Type B pancreatic cell (in vitro differentiated cells): ENCODE results near the gene CCT7. TPM values are rescaled to one million over a fixed set of nuclear protein-coding genes. Genes with fewer than 3 reads are reported as not detected.
A peak's percentile ranks its signal among the peaks of the same experiment; 100 is the strongest.

Source experiments
- DNase-seq: peaks from one replicate; pipeline ENCODE4 v3.0.0; 2021; ENCODE audit warnings: mixed read lengths; ENCODE audit not compliant: unreplicated experiment; ENCODE audit errors: extremely low spot score
- H3K27ac Mint-ChIP-seq: 2 replicates; pipeline ENCODE4 v1.8.0; 2021; ENCODE audit warnings: mild to moderate bottlenecking, mixed read lengths
- H3K27me3 Mint-ChIP-seq: 2 replicates; pipeline ENCODE4 v1.8.0; 2021; ENCODE audit warnings: mixed read lengths
- H3K36me3 Mint-ChIP-seq: 2 replicates; pipeline ENCODE4 v1.8.0; 2021; ENCODE audit warnings: mixed read lengths
- H3K4me1 Mint-ChIP-seq: one replicate; pipeline ENCODE4 v1.8.0; 2021; ENCODE audit warnings: mixed read lengths; ENCODE audit not compliant: unreplicated experiment
- H3K4me3 Mint-ChIP-seq: 2 replicates; pipeline ENCODE4 v1.8.0; 2021; ENCODE audit warnings: mild to moderate bottlenecking, mixed read lengths
- H3K9me3 Mint-ChIP-seq: 2 replicates; pipeline ENCODE4 v1.8.0; 2021; ENCODE audit warnings: mixed read lengths
- CTCF ChIP-seq: fragments of 200-600 bp; sonication (generic); conservative IDR thresholded peaks from 2 replicates; pipeline ENCODE4 v1.5.0; 2021; ENCODE audit warnings: antibody characterized with exemption, mild to moderate bottlenecking
- total RNA-seq: library from RNA; stranded (reverse); gene quantifications from 2 replicates; pipeline ENCODE4 v1.2.1, GENCODE V29; 2021; ENCODE audit warnings: low replicate concordance

CCT7 gene
- total RNA-seq, 1 donor from 2014 or later, result 300 TPM

- H3K27ac Mint-ChIP-seq, result peak overlapping the region; percentile 87
- H3K27me3 Mint-ChIP-seq, result no peaks in the 10 kb centered on the region
- H3K36me3 Mint-ChIP-seq, result peaks cover 20% of the 10 kb centered on the region
- DNase-seq, result no peak
- H3K4me3 Mint-ChIP-seq, result no peak overlapping the region
- no peaks in the 10 kb centered on the region for H3K9me3 Mint-ChIP-seq
- no peak for TF ChIP-seq CTCF
- H3K4me1 Mint-ChIP-seq, result no peaks in the 10 kb centered on the region
These were observed 19.8 kb downstream of the CCT7 start for GRCh38 chr2:73253901-73254300.

- no peak for TF ChIP-seq CTCF
- peak overlapping the region; percentile 87 for H3K27ac Mint-ChIP-seq
- H3K27me3 Mint-ChIP-seq, result no peaks in the 10 kb centered on the region
These were observed 20.4 kb downstream of the CCT7 start for GRCh38 chr2:73254343-73255006.

GRCh38 chr2:73255007-73255644 is 21.0 kb downstream of the CCT7 start:
- H3K4me3 Mint-ChIP-seq, result no peak overlapping the region

More at GRCh38 chr2:73254343-73255006, 20.4 kb downstream of the CCT7 start:
- Mint-ChIP-seq H3K4me3 (peak overlapping the region; percentile 17), H3K4me1 (no peaks in the 10 kb centered on the region), H3K36me3 (peaks cover 18% of the 10 kb centered on the region), H3K9me3 (no peaks in the 10 kb centered on the region)
- no peak for DNase-seq

GRCh38 chr2:73255907-73256617 is 22.0 kb downstream of the CCT7 start:
- no peak overlapping the region for H3K4me3 Mint-ChIP-seq
- peaks cover 11% of the 10 kb centered on the region for H3K36me3 Mint-ChIP-seq
- H3K9me3 Mint-ChIP-seq, result no peaks in the 10 kb centered on the region
- H3K27ac Mint-ChIP-seq, result no peak overlapping the region
- no peaks in the 10 kb centered on the region for H3K4me1 Mint-ChIP-seq
- TF ChIP-seq CTCF, result no peak
- H3K27me3 Mint-ChIP-seq, result no peaks in the 10 kb centered on the region
- DNase-seq, result no peak

More at GRCh38 chr2:73255007-73255644, 21.0 kb downstream of the CCT7 start:
- Mint-ChIP-seq H3K27ac (no peak overlapping the region), H3K4me1 (no peaks in the 10 kb centered on the region), H3K9me3 (no peaks in the 10 kb centered on the region), H3K36me3 (peaks cover 11% of the 10 kb centered on the region), H3K27me3 (no peaks in the 10 kb centered on the region)
- no peak for TF ChIP-seq CTCF
- DNase-seq, result no peak

GRCh38 chr2:73256618-73256922 is 22.5 kb downstream of the CCT7 start:
- DNase-seq, result no peak
- no peak overlapping the region for H3K4me3 Mint-ChIP-seq
- no peaks in the 10 kb centered on the region for H3K4me1 Mint-ChIP-seq
- H3K27me3 Mint-ChIP-seq, result no peaks in the 10 kb centered on the region
- H3K36me3 Mint-ChIP-seq, result peaks cover 11% of the 10 kb centered on the region
- H3K9me3 Mint-ChIP-seq, result no peaks in the 10 kb centered on the region
- TF ChIP-seq CTCF, result no peak
- no peak overlapping the region for H3K27ac Mint-ChIP-seq
